ENCODE data around the gene SYF2.

- TF ChIP-seq OSR1 (CRISPR knock-in tag; IDR thresholded peaks at IDR 0.05) (no peak), ZFP3 (CRISPR knock-in tag; IDR thresholded peaks at IDR 0.05) (no peak), SNAI2 (CRISPR knock-in tag; IDR thresholded peaks at IDR 0.05) (no peak), ZNF8 (CRISPR knock-in tag; IDR thresholded peaks at IDR 0.05) (no peak), ARNTL (CRISPR knock-in tag; IDR thresholded peaks at IDR 0.05; ENCODE audit: borderline replicate concordance, low read depth) (no peak), GLIS3 (CRISPR knock-in tag; IDR thresholded peaks at IDR 0.05) (no peak), PATZ1 (CRISPR knock-in tag; IDR thresholded peaks at IDR 0.05; ENCODE audit: borderline replicate concordance) (no peak), CSDC2 (CRISPR knock-in tag; IDR thresholded peaks at IDR 0.05) (no peak), ZNF565 (CRISPR knock-in tag; conservative IDR thresholded peaks at IDR 0.05; ENCODE audit: low read depth) (no peak), TCF4 (CRISPR knock-in tag; IDR thresholded peaks at IDR 0.05; ENCODE audit: borderline replicate concordance) (no peak), POU6F1 (CRISPR knock-in tag; IDR thresholded peaks at IDR 0.05; ENCODE audit: borderline replicate concordance, low read depth) (no peak)
Measured at GRCh38 chr1:25253911-25254310, 21.6 kb upstream of the SYF2 start.
